ENCODE data around the gene DNASE1. TPM values are rescaled to one million over a fixed set of nuclear protein-coding genes. Genes with fewer than 3 reads are reported as not detected.

Gene DNASE1
- total and polyA plus RNA-seq, 9 of the 15 experiments (the other 6 are each of a cell fraction or from before 2014, with no cell fraction given): 0.53 to 10.1 (median 5.9) TPM

GRCh38 chr16:3618769-3619141 lies 35.7 kb upstream of the DNASE1 start (continued):
- TF ChIP-seq PRMT5 (CRISPR knock-in tag; IDR thresholded peaks at IDR 0.05) (no peak), SMARCE1 (IDR thresholded peaks at IDR 0.05) (peak; percentile 16; the same call in 1 of the 2 replicates)

DNA sequence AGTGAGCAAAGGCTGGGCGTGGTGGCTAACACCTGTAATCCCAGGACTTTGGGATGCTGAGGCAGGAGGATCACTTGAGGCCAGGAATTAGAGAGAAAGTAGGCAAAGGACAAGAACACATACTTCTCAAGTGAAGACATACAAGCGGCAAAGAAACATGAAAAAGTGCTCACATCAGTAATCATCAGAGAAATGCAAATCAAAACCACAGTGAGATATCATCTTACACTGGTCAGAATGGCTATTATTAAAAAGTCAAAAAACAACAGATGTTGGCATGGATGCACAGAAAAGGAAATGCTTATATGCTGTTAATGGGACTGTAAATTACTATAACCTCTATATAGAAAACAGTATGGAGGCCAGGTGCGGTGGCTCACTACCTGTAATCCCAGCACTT lies 30.8 kb upstream of the DNASE1 start:
- intact Hi-C loops (cut with micrococcal nuclease): no loop called here
- ChIA-PET CTCF (ENCODE audit: low intra/inter-chr PET ratio) (no interaction called here), POLR2A (no interaction called here)
- no peak for ATAC-seq
- no TSS peak for BruUV-seq (replicated peaks)
- Histone ChIP-seq H3K9ac (ENCODE audit: insufficient read depth in 1 of 2, low read depth in 2 of 2, low read length in 2 of 2) (no peak overlapping the region), H3K4me2 (ENCODE audit: insufficient read depth, low read length) (no peak overlapping the region), H3K4me3 (no peak overlapping the region), H3K79me2 (ENCODE audit: control insufficient read depth, insufficient read depth, low read length) (0 out of 3 replicates have a peak, but pooled peaks cover 2% of the 10 kb centered on the region), H3K4me1 (replicated peaks in 1 of 2; ENCODE audit: control insufficient read depth in 2 of 2, insufficient read depth in 2 of 2, low read length in 2 of 2) (peaks cover 0 to 11% of the 10 kb centered on the region in 2 experiments; a peak in 2 of 5 replicates), H2AFZ (ENCODE audit: low read depth, low read length) (no peak overlapping the region), H3K36me3 (ENCODE audit: control insufficient read depth, insufficient read depth, low read length) (no peaks in the 10 kb centered on the region), H3K27ac (ENCODE audit: extremely low read depth, low read depth, low read length) (no peak overlapping the region), H3K9me3 (replicated peaks; ENCODE audit: control insufficient read depth, insufficient read depth, low read depth, low read length) (no peaks in the 10 kb centered on the region), H4K20me1 (replicated peaks; ENCODE audit: control insufficient read depth, insufficient read depth, low read length) (no peaks in the 10 kb centered on the region), H3K9me1 (ENCODE audit: control insufficient read depth, insufficient read depth, low read length) (no peaks in the 10 kb centered on the region), H3K27me3 (ENCODE audit: control insufficient read depth in 2 of 2, insufficient read depth in 2 of 2, low read length in 2 of 2) (no peaks in the 10 kb centered on the region)
- FAIRE-seq: no peak
- in situ Hi-C loops (cut with MboI): no loop called here
- DNase-seq (ENCODE audit: extremely low read depth in 1 of 4, low spot score in 3 of 4): no peak
- 67% methylated on average over 3 of the region's 3 CpGs for WGBS (ENCODE audit: insufficient coverage, low coverage, missing lambda C conversion rate)
- no peak for TF ChIP-seq HMBOX1 (IDR thresholded peaks at IDR 0.05)
- TF ChIP-seq ASH1L (IDR thresholded peaks at IDR 0.05; ENCODE audit: borderline replicate concordance, low read depth, partially characterized antibody): no peak
- no peak for TF ChIP-seq CCNT2 (IDR thresholded peaks at IDR 0.05; ENCODE audit: borderline replicate concordance, extremely low read depth, insufficient read length, low read depth, low read length)
- no peak for TF ChIP-seq HIVEP1 (CRISPR knock-in tag; IDR thresholded peaks at IDR 0.05)
- no peak for TF ChIP-seq CGGBP1 (CRISPR knock-in tag; IDR thresholded peaks at IDR 0.05)
- TF ChIP-seq ZNF121 (CRISPR knock-in tag; conservative IDR thresholded peaks at IDR 0.05): no peak
- no peak for TF ChIP-seq ZNF184 (CRISPR knock-in tag; IDR thresholded peaks at IDR 0.05)
- TF ChIP-seq, protein P1, sequence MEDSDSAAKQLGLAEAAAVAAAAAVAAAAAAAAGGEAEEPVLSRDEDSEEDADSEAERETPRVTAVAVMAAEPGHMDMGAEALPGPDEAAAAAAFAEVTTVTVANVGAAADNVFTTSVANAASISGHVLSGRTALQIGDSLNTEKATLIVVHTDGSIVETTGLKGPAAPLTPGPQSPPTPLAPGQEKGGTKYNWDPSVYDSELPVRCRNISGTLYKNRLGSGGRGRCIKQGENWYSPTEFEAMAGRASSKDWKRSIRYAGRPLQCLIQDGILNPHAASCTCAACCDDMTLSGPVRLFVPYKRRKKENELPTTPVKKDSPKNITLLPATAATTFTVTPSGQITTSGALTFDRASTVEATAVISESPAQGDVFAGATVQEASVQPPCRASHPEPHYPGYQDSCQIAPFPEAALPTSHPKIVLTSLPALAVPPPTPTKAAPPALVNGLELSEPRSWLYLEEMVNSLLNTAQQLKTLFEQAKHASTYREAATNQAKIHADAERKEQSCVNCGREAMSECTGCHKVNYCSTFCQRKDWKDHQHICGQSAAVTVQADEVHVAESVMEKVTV (CRISPR knock-in tag; IDR thresholded peaks at IDR 0.05): no peak
- TF ChIP-seq JUNB (CRISPR knock-in tag; conservative IDR thresholded peaks at IDR 0.05): no peak
- TF ChIP-seq, protein P2, sequence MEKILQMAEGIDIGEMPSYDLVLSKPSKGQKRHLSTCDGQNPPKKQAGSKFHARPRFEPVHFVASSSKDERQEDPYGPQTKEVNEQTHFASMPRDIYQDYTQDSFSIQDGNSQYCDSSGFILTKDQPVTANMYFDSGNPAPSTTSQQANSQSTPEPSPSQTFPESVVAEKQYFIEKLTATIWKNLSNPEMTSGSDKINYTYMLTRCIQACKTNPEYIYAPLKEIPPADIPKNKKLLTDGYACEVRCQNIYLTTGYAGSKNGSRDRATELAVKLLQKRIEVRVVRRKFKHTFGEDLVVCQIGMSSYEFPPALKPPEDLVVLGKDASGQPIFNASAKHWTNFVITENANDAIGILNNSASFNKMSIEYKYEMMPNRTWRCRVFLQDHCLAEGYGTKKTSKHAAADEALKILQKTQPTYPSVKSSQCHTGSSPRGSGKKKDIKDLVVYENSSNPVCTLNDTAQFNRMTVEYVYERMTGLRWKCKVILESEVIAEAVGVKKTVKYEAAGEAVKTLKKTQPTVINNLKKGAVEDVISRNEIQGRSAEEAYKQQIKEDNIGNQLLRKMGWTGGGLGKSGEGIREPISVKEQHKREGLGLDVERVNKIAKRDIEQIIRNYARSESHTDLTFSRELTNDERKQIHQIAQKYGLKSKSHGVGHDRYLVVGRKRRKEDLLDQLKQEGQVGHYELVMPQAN (IDR thresholded peaks at IDR 0.05; ENCODE audit: borderline replicate concordance): no peak
